HG03460 (cell line): ENCODE measurements around the gene C6.
"Not testable (repeated sequence)": the region's sequence is repeated elsewhere in the genome, so short reads cannot be mapped to it uniquely, and the experiment has no call there.

Experiments
- ATAC-seq: cut with Tn5 transposase; IDR thresholded peaks from one replicate; pipeline ENCODE4 v1.9.1; 2021; ENCODE audit not compliant: unreplicated experiment

The C6 gene

DNA sequence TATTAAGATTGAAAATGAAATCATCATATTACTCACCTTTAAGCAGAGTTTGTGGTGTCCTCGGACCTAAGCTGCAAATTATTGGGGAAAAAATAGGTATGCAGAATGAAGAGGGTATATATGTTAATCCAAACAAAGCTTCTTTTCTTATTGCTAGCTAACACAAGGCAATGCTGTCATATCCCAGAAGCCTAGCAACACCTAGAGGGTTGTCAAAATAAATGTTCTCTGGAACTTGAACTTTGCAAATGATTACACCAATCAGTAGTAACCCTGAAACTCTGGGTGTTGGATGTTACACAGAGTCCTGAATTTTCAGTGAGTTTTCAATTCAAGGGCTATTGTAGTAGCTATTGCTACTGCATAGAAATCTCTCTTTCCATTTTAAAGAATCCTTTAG is at the start of gene C6:
C6 (minus strand) TSS at position 193 of the 400 bp plus-strand sequence. CDS start 10,302 bp downstream, outside the sequence.
- no peak for ATAC-seq

GRCh38 chr5:41256400-41256799 is 43.1 kb upstream of the C6 start:
- ATAC-seq, result no peak

- no peak for ATAC-seq
Measured at GRCh38 chr5:41253109-41253508, 39.8 kb upstream of the C6 start.

DNA sequence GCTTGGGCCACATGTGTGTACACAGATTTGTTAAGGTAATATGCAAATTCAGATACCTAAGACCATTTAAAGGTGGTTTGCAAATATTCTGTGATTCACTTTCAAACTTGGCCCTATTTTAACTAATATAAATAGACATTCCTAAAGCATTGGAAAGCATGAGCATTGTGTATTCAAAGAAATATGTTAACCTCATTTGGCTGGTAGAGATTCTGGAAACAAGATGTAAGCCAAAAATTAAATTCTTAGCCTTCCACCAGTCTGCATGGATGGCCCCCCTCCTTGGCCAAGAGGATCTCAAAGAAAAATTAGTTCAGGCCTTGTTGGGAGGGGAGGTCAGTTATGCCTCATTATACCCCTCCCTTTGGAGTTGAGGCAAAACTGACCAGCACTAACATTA is 38.7 kb upstream of the C6 start:
- no peak for ATAC-seq

- ATAC-seq, result no peak
Measured at GRCh38 chr5:41250351-41250987, 37.1 kb upstream of the C6 start.

DNA sequence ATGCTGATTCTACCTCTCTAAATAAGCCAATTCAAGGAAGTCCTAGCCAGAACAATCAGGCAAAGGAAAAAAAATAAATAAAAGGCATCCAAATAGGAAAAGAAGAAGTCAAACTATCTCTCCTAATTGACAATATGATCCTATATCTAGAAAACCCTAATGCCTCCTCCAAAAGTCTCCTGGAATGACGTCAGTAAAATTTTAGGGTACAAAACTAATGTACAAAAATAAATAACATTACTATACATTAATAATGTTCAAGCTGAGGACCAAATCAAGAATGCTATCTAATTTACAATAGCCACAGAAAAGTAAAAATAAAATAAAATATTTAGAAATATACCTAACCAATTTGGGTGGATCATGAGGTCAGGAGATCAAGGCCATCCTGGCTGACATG is 33.8 kb upstream of the C6 start:
- ATAC-seq, result no peak

GRCh38 chr5:41246376-41246775 is 33.0 kb upstream of the C6 start:
- no peak for ATAC-seq

DNA sequence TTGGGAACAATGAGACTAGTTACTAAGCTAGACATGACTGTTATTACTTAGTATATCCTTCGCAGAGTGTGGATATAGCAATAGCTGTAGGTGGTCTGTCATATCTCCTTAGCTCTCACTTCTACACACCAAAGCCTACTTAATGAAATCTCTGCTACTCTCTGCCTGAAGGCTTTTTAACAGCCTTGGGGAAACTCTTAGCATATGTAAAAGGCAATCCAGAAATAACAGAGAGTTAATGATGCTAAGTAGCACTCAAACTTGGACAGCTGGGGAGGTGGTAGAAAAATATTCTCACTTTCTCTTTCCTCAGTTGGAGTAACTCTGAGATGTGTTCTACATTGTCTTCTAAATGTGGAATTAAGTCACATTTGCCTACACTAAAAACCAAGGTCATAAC is 30.2 kb upstream of the C6 start:
- ATAC-seq, result no peak

DNA sequence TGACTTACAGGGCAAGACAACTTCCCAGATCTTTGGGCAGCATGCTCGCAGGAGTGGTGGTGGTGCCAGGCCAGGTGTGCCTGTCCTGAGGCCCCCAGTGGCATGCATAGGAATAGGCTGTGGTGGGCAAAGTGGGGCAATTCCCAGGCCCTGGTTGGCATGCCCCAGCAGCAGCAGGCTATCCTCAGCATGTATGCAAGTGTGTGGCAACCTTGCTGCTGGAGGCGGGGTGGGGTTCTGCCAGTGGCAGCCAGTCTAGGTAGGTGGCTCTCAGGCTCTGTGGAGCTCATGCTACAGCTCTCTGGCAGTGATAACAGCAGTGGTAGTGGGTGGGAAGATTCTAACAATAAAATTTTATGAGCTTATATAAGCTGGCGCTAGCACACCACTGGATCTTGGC is 27.7 kb upstream of the C6 start:
- no peak for ATAC-seq

- no peak for ATAC-seq
Measured at GRCh38 chr5:41240390-41240789, 27.1 kb upstream of the C6 start.

DNA sequence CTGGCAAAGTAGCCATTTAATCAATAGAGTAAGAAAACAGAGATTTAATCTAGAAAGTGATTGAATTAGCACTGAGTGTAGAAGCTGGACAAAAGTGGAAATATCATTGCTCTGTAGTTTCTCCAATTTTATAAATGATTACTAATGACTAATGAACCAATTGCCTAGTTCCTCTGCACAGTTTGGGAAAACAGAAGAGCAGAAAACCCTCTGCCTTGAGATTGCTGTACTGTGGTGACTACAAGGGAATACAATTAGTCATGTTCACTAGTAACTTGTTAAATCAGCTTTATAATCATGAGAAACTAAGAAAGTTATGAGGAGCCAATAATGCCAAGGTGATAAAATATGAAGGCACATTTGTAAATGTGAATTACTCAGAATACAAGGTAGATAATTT is 21.1 kb upstream of the C6 start:
- ATAC-seq, result no peak

GRCh38 chr5:41232797-41233196 is 19.5 kb upstream of the C6 start:
- no peak for ATAC-seq

DNA sequence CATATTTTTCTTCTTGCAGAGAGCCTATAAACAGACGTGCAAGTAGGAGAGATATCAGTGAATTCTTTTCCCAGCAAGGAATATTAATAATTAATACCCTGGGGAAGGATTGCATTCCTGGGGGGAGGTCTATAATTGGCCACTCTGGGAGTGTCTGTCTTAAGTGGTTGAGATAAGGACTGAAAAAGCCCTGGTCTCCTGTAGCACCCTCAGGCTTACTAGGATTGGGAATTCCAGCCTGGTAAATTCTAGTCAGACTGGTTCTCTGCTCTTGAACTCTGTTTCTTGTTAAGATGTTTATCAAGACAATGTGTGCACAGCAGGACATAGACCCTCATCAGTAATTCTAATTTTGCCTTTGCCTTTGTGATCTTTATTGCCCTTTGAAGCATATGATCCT is 16.9 kb upstream of the C6 start:
- ATAC-seq, result not testable (repeated sequence)

DNA sequence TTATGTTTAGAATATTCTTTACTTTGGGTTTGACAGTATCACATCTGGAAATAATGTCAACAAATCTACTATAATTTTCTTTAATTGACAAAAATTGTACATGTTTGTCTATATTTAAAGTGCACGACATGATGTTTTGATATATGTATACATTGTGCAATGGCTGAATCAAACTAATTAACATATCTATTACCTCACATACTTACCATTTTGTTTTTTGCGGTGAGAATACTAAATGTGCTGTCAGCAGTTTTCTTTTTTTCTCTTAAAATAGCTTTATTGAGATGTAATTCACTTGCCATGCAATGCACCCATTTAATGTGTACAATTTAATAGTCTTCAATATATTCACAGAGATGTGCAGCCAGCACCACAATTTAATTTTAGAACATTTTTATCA is 10.6 kb upstream of the C6 start:
- no peak for ATAC-seq

- no peak for ATAC-seq
Measured at GRCh38 chr5:41219658-41220269, 6.4 kb upstream of the C6 start.

DNA sequence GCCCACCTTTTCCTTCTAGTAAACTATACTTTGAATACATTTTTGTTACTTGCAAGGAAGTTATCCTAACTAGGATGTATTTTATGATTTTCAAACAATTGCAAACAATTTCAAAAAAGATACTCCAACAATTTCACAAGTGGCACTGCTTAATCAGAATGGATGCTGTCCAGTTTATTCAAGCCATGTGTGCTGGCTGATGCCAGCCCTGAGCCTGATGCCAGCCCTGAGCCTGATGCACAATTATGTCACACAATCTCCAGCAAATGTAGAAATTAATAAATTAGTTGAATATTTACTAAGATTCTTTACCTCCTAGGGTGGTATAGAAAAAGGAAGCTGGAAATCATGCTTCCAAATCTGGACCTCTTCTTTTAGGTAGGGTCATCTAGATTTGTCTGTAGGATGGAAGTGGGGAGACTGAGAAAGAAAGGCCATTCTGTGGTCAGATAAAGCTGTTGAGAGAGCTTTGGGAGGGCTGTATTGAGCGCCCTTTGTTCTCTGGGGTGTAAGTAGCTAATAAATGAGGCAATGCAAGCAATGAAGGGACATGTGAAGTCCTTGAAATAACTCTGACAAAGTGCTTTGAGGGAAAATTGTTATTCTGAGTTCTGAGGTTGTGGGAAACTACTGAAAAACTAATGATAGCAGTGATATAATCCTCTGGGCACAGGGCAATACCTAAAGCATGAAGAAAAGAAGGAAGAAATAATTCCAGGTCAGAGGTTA is 5.8 kb upstream of the C6 start:
- ATAC-seq, result no peak

GRCh38 chr5:41214182-41214581 is 850 bp upstream of the C6 start:
- ATAC-seq, result no peak

GRCh38 chr5:41212935-41213334 is 397 bp downstream of the C6 start:
- no peak for ATAC-seq

DNA sequence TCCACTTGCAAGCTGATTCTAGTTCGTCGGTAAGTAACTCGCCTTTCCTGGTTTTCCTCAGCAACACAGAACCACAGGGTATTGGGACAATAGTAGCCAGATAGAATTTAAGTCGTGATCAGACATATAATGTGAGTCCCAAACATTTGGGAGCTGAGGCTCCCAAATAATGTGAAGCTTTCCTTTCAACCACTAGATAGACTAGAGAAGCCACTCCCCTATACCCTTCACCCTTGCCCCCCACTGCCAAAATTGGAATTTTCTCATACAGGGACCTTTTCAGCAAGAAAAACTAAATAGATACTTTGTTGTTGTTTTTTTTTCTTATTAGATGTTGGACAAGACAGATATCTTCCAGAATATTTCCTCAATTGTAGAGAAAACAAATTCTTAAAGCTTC is 1.9 kb downstream of the C6 start:
- no peak for ATAC-seq

- not testable (repeated sequence) for ATAC-seq
Measured at GRCh38 chr5:41205475-41205874, 7.9 kb downstream of the C6 start.

GRCh38 chr5:41203033-41203432 is 10.3 kb downstream of the C6 start:
- ATAC-seq, result no peak

GRCh38 chr5:41201082-41201772 is 12.1 kb downstream of the C6 start:
- ATAC-seq, result no peak
